HepG2 (cell line): Measurements from ENCODE around the gene SEBOX. TPM values are rescaled to one million over a fixed set of nuclear protein-coding genes. Genes with fewer than 3 reads are reported as not detected.
A peak's percentile ranks its signal among the peaks of the same experiment; 100 is the strongest.

Source experiments
- ETV6 ChIP-seq: sonication (generic); formaldehyde crosslinking; conservative IDR thresholded peaks from 2 replicates; pipeline ENCODE4 v1.4.0; 2020; ENCODE audit warnings: missing genetic modification reagents
- FIP1L1 ChIP-seq: fragments of 200-400 bp; formaldehyde crosslinking; IDR thresholded peaks from 2 replicates; pipeline ENCODE4 v1.6.1; 2018; ENCODE audit warnings: low read depth, mild to moderate bottlenecking, low read length, moderate library complexity, borderline replicate concordance; ENCODE audit not compliant: insufficient read depth
- HIVEP1 ChIP-seq: sonication (generic); formaldehyde crosslinking; IDR thresholded peaks from 2 replicates; pipeline ENCODE4 v1.4.0; 2020; ENCODE audit warnings: mild to moderate bottlenecking, missing genetic modification reagents
- MIXL1 ChIP-seq: IDR thresholded peaks from 2 replicates; pipeline ENCODE4 v1.6.1; 2016
- ZBTB44 ChIP-seq: sonication (generic); formaldehyde crosslinking; IDR thresholded peaks from 2 replicates; pipeline ENCODE4 v1.4.0; 2020; ENCODE audit warnings: missing genetic modification reagents
- ZNF616 ChIP-seq: sonication (generic); formaldehyde crosslinking; IDR thresholded peaks from 2 replicates; pipeline ENCODE4 v1.5.0; 2020; ENCODE audit warnings: low read depth, mild to moderate bottlenecking, missing genetic modification reagents
- ZNF660 ChIP-seq: sonication (generic); formaldehyde crosslinking; IDR thresholded peaks from 2 replicates; pipeline ENCODE4 v1.5.1; 2020; ENCODE audit warnings: mild to moderate bottlenecking, low read depth, missing genetic modification reagents, borderline replicate concordance
- polyA plus RNA-seq, 8 experiments: library from polyadenylated mRNA; depleted of rRNA in 3 of 8; stranded (reverse) in 7 of 8; unstranded in 1 of 8; fragments of >200 nt; fragmentation: Illumina TruSeq in 4 of 8; extraction: Trizol in 4 of 8; gene quantifications; 2 replicates each; pipeline versions ENCODE4 v1.2.1 to v1.2.3, GENCODE V29; 2011 to 2016; ENCODE audit warnings: low read depth in 4 of 8, missing spikeins in 1 of 8, mixed read lengths in 1 of 8; ENCODE audit not compliant: insufficient read depth in 1 of 8
- total RNA-seq, 5 experiments: library from RNA; depleted of rRNA; stranded (reverse); fragments of >200 nt; fragmentation: Illumina TruSeq; extraction: Trizol; gene quantifications; 2 replicates each; pipeline ENCODE4 v1.2.3, GENCODE V29; 2016; ENCODE audit warnings: low read depth in 1 of 5
- TF ChIP-seq, protein P1 (sequence below): IDR thresholded peaks from 2 replicates; pipeline ENCODE4 v1.6.1; 2016; ENCODE audit warnings: low read depth
- TF ChIP-seq, protein P2 (sequence below): sonication (generic); formaldehyde crosslinking; IDR thresholded peaks from 2 replicates; pipeline ENCODE4 v1.4.0; 2020; ENCODE audit warnings: mild to moderate bottlenecking, missing genetic modification reagents
- TF ChIP-seq, protein P3 (sequence below): sonication (generic); formaldehyde crosslinking; IDR thresholded peaks from 2 replicates; pipeline ENCODE4 v1.9.0; 2022; ENCODE audit warnings: missing genetic modification reagents, mild to moderate bottlenecking, borderline replicate concordance
- TF ChIP-seq, protein P4 (sequence below): IDR thresholded peaks from 2 replicates; pipeline ENCODE4 v1.6.1; 2012; ENCODE audit warnings: low read depth, low read length, improper control_type of control experiment
- TF ChIP-seq, protein P5 (sequence below): sonication (generic); formaldehyde crosslinking; IDR thresholded peaks from 2 replicates; pipeline ENCODE4 v1.9.0; 2021; ENCODE audit warnings: mild to moderate bottlenecking, missing genetic modification reagents

SEBOX gene
- total and polyA plus RNA-seq, 2 of the 13 experiments (the other 11 are each of a cell fraction or from before 2014, with no cell fraction given) = not detected

DNA sequence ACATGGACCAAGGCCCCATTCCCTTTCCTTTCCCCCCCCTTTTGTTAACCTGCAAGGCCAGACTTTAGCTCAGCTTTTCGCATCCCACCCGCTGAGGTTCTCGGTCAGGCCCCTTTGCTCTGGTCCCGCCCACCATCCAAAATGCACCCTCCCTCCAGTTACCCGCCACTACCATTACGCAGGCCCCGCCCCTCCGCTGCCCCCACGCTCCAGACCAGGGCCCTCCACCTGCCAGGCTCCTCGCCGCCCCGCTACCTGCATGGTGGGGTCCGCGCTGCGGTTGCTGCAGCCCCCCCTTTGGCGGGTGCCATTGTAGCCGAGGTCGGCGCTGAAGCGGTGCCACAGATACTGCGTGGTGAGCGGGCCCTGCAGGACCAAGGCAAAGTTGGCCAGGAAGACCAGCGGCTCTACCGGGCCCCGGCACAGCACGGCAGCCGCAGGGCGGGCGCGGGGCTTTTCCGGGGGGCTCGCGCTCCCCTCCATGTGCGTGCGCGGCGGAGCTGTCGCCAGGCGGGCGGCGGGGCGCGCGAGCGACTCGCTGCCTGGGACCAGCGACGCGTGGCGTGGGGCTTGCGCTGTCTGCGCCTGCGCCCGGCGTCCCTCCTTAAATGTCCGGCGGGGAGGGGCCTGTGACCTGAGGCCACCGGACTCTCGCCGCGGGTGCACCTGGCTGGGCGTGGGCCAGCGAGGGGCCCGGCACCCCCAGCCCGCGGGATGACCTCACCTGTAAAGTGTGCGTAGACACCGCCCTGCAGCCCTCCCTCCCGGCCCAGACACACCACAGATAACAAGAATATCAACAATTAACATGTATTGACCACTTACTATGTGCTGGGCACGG lies 40.9 kb upstream of the SEBOX start, which contains the start of gene SLC46A1 (continued):
- TF ChIP-seq ZBTB44 (no peak), ZNF616 (no peak), FIP1L1 (no peak), ETV6 (no peak), HIVEP1 (CRISPR knock-in tag) (0 out of 2 replicates have a peak, but pooled peaks have one; percentile 63), MIXL1 (CRISPR knock-in tag) (no peak), ZNF660 (no peak)
- TF ChIP-seq, protein P1, sequence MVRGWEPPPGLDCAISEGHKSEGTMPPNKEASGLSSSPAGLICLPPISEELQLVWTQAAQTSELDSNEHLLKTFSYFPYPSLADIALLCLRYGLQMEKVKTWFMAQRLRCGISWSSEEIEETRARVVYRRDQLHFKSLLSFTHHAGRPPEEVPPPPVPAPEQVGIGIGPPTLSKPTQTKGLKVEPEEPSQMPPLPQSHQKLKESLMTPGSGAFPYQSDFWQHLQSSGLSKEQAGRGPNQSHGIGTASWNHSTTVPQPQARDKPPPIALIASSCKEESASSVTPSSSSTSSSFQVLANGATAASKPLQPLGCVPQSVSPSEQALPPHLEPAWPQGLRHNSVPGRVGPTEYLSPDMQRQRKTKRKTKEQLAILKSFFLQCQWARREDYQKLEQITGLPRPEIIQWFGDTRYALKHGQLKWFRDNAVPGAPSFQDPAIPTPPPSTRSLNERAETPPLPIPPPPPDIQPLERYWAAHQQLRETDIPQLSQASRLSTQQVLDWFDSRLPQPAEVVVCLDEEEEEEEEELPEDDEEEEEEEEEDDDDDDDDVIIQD (CRISPR knock-in tag) = no peak
- TF ChIP-seq, protein P2, sequence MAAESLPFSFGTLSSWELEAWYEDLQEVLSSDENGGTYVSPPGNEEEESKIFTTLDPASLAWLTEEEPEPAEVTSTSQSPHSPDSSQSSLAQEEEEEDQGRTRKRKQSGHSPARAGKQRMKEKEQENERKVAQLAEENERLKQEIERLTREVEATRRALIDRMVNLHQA (CRISPR knock-in tag) = no peak
- TF ChIP-seq, protein P3, sequence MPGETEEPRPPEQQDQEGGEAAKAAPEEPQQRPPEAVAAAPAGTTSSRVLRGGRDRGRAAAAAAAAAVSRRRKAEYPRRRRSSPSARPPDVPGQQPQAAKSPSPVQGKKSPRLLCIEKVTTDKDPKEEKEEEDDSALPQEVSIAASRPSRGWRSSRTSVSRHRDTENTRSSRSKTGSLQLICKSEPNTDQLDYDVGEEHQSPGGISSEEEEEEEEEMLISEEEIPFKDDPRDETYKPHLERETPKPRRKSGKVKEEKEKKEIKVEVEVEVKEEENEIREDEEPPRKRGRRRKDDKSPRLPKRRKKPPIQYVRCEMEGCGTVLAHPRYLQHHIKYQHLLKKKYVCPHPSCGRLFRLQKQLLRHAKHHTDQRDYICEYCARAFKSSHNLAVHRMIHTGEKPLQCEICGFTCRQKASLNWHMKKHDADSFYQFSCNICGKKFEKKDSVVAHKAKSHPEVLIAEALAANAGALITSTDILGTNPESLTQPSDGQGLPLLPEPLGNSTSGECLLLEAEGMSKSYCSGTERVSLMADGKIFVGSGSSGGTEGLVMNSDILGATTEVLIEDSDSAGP (CRISPR knock-in tag) = peak; percentile 32; the same call in 1 of the 2 replicates
- TF ChIP-seq, protein P4, sequence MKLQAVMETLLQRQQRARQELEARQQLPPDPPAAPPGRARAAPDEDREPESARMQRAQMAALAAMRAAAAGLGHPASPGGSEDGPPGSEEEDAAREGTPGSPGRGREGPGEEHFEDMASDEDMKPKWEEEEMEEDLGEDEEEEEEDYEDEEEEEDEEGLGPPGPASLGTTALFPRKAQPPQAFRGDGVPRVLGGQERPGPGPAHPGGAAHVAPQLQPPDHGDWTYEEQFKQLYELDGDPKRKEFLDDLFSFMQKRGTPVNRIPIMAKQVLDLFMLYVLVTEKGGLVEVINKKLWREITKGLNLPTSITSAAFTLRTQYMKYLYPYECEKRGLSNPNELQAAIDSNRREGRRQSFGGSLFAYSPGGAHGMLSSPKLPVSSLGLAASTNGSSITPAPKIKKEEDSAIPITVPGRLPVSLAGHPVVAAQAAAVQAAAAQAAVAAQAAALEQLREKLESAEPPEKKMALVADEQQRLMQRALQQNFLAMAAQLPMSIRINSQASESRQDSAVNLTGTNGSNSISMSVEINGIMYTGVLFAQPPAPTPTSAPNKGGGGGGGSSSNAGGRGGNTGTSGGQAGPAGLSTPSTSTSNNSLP = no peak
- TF ChIP-seq, protein P5, sequence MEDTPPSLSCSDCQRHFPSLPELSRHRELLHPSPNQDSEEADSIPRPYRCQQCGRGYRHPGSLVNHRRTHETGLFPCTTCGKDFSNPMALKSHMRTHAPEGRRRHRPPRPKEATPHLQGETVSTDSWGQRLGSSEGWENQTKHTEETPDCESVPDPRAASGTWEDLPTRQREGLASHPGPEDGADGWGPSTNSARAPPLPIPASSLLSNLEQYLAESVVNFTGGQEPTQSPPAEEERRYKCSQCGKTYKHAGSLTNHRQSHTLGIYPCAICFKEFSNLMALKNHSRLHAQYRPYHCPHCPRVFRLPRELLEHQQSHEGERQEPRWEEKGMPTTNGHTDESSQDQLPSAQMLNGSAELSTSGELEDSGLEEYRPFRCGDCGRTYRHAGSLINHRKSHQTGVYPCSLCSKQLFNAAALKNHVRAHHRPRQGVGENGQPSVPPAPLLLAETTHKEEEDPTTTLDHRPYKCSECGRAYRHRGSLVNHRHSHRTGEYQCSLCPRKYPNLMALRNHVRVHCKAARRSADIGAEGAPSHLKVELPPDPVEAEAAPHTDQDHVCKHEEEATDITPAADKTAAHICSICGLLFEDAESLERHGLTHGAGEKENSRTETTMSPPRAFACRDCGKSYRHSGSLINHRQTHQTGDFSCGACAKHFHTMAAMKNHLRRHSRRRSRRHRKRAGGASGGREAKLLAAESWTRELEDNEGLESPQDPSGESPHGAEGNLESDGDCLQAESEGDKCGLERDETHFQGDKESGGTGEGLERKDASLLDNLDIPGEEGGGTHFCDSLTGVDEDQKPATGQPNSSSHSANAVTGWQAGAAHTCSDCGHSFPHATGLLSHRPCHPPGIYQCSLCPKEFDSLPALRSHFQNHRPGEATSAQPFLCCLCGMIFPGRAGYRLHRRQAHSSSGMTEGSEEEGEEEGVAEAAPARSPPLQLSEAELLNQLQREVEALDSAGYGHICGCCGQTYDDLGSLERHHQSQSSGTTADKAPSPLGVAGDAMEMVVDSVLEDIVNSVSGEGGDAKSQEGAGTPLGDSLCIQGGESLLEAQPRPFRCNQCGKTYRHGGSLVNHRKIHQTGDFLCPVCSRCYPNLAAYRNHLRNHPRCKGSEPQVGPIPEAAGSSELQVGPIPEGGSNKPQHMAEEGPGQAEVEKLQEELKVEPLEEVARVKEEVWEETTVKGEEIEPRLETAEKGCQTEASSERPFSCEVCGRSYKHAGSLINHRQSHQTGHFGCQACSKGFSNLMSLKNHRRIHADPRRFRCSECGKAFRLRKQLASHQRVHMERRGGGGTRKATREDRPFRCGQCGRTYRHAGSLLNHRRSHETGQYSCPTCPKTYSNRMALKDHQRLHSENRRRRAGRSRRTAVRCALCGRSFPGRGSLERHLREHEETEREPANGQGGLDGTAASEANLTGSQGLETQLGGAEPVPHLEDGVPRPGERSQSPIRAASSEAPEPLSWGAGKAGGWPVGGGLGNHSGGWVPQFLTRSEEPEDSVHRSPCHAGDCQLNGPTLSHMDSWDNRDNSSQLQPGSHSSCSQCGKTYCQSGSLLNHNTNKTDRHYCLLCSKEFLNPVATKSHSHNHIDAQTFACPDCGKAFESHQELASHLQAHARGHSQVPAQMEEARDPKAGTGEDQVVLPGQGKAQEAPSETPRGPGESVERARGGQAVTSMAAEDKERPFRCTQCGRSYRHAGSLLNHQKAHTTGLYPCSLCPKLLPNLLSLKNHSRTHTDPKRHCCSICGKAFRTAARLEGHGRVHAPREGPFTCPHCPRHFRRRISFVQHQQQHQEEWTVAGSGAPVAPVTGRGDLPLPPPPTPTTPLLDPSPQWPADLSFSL (CRISPR knock-in tag) = no peak
